NCI-H82 treated with DMSO at 0.1 percent for 48 hours (cell line): Measurements from ENCODE around the gene CCDC60.
"Not testable (repeated sequence)": the region's sequence is repeated elsewhere in the genome, so short reads cannot be mapped to it uniquely, and the experiment has no call there.

Source experiments
- DNase-seq: peaks from one replicate; lab custom pipeline; 2025; ENCODE audit not compliant: unreplicated experiment; lab: John Stamatoyannopoulos, UW

Gene CCDC60

DNA sequence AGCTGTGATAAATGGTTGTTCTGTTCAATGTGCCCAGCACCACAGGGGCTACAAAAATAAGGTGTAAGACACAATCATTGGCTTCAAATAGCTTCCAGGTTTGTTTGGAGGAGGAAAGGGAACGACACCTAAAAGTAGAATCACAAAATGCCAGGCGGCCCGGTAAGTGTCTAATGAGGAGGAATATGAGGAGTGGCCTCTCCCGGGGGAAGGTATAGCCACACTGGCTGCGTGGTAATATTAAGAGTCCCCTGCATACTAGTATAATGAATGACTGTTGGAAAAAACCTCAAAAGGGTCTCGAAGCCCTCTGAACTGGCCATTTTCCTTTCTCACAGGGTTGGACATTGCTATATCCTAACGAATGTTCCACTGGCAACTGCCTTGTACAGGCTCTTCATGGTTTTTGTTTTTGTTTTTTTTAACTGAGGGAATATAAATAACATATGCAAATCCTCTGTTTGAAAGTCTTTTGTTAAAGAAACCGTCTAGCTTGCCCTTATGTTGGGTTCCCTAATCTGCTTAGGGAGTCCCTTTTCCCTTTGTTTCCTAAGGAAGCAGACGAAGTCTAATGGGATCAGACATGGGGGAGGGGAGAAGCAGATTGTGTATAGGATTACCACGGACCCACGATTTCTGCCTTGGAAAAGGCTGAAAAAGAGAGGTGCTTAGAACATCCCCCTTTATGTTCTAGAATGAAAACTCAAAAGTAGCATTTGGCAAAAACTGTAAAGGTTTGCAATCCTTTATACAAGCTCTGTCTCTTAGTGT, 4.2 kb downstream of the CCDC60 start:
- peak; percentile 98 for DNase-seq

DNA sequence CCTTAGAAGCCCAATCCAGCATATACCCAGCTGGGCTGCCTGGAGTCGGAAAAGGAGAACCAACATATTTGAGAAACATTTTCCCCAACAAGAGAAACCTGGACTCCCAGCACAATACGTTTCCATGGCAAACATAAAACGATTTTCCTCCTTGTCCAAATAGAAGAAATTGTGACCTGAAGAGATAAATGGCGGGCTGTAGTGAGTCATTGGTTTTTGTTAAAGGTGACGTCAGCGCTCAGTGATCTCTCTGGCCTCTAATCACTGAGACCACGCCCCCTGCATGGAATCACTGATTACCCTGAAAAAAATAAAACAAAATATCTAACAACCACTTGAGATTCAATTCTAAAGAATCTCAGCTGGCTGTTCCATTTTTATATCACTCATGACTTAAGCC, 6.0 kb downstream of the CCDC60 start:
- DNase-seq, result peak; percentile 42

DNA sequence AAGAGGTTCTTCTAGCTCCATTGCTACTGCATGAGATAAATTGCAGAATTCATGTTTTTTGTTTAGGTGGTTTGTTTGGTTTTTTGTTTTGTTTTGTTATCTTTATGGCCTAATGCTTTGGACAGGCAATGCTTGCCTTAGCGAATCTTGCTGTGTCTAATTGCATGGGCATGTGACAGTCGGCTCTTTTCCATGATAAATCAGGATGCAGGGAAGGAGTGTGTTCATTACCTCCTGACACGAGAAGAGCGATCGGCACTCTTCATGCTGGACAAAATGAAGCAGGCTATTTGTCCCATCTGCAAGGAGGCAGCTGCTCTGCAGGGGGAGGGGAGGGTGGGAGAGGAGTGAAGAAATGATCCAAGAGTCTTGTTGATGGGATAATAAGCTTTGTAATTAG, 6.5 kb downstream of the CCDC60 start:
- DNase-seq, result peak; percentile 17

DNA sequence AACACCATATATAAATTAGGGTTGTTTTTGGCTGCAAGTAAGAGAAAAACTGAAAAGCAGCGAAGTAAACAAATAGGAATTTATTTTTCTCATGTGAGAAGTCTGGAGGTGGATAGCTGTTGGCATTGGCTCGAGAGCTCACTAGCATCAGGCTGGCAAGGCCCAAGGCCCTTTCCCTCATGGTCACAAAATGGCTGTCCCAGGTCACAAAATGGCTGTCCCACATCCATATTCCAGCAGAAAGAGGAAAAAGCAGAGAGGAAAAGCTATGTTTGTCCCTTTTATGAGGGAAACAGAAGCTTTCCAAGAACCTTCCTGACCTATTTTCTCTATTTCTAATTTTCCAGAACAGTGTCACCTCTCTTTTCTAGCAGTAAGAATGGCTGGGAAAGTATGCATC, 7.5 kb downstream of the CCDC60 start:
- DNase-seq, result no peak

DNA sequence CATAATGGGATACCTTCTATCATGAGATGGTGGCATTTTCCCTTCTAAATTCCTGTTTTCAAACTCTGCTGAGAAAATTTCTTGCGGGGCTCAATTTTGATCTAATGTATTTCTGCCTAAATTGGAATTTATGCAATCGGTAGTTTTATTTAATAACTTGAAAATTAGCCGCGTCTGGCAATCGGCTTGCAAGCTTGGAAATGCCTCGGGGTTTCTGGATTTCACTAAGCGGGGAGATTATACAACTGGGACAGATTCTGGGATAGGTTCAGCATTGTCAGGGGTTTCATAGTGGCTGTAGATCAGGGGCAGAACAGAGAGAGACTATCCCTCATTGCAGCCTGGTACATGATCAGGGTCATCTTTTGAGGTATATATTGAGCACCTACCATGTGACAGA, 8.6 kb downstream of the CCDC60 start:
- no peak for DNase-seq

DNA sequence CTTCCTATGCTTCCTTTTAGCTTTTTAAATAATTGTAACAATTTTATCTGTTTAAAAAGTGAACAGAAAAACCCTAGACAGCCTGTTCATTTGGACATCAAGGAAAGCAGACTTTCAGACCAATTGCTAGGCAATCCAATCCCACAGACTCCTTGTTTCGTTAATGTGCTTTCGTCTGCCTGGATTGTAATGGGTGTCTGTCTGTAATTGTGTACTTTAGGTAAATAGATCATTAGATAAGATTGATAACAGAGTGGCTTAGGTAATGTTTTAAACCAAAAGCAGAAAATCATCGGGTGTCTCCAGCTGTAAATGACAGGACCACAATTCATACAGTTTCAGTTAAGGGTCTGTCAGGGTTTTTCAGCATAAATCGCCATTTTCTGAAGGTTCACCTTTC, 19.6 kb downstream of the CCDC60 start:
- DNase-seq, result no peak

DNA sequence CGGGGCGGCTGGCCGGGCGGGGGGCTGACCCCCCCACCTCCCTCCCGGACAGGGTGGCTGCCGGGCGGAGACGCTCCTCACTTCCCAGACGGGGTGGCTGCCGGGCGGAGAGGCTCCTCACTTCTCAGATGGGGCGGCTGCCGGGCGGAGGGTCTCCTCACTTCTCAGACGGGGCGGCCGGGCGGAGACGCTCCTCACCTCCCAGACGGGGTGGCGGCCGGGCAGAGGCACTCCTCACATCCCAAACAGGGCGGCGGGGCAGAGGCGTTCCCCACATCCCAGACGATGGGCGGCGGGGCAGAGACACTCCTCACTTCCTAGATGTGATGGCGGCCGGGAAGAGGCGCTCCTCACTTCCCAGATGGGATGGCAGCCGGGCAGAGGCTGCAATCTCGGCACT, 25.8 kb downstream of the CCDC60 start:
- not testable (repeated sequence) for DNase-seq

DNA sequence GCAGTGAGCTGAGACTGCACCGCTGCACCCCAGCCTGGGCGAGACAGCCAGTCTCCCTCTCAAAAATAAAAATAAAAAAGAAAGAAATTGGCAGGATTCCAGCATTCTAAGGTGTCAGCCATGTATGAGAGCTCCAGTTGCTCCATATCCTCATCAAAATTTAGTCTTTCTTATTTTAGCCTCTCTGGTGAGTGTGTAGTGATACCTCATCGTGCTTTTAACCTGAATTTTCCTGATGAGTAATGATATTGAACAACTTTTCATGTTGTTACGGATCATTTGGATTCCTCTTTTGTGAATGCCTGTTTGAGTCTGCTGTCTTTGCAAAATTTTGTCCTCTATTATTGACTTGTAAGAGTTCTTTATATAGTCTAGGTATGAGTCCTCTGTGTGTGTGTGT, 28.5 kb downstream of the CCDC60 start:
- no peak for DNase-seq

DNA sequence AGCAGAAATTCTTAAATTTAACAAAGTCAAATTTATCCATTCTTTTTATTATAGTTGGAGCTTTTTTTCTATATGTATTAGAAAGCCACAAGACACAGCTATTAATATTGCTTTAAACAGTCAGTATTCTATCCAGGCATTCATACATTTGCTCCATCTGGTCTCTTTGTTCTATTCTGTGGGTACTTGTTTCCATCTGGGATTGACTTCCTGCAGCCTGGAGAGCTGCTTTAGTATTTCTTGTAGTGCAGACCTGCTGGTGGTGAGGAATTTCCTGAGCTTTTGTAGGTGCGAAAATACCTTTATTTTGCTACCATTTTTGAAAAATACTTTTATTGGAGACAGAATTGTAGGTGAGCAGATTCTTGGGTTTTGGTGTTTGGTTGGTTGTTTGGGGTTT, 29.0 kb downstream of the CCDC60 start:
- no peak for DNase-seq

DNA sequence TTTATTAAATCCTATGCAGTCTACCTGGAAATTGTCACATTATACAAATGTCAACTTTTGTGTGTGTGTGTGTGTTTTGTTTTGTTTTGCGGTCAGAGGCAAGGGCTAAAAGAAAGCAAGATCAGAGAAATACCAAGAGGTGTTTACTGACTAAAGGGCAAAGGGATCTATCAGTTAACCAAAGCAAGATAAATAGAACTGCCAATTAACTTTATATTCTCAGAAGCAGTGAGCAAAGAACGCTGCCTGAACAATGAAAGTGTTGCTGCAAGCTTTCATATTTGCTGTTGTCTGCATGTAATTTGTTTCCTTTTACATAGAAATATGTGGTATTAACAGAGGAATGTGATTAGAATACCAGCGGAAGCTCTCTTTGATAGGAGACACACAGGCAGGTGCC, 30.9 kb downstream of the CCDC60 start:
- DNase-seq, result no peak

DNA sequence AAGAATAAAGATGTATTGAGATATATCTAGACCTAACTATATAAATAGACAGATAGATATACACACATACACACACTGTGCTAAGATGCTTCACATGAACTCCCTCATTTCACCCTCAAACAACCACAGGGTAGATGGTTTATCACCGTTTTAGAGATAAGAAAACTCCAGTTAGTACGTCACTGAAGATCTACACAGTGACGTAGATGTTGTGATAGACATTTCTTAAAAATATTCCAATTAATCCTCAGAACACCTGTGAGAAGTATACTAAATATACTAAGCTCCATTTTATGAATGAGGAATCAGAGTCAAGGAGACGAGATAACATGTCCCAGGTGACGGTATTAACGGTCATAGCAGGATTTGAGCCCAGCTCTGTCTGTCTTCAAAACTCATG, 31.5 kb downstream of the CCDC60 start:
- no peak for DNase-seq

DNA sequence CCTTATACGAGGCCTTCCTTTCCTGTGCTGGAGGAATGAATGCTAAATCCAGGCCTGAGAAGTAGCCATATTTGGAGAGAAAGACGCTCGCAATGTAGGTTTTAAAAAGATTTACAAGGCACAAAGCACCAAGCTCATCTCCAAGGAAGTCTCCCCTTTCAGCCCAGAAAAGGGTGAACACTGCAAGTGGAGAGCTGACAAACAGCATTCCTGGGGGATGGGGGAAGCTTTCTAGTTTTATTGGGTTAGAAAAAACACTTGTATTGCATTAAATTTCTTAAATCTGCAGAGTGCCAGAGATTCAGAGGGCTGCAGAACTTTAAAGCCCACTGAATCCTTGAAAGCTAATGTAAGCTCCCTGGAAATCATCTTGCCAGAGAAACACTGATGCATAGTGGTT, 34.6 kb downstream of the CCDC60 start:
- no peak for DNase-seq

DNA sequence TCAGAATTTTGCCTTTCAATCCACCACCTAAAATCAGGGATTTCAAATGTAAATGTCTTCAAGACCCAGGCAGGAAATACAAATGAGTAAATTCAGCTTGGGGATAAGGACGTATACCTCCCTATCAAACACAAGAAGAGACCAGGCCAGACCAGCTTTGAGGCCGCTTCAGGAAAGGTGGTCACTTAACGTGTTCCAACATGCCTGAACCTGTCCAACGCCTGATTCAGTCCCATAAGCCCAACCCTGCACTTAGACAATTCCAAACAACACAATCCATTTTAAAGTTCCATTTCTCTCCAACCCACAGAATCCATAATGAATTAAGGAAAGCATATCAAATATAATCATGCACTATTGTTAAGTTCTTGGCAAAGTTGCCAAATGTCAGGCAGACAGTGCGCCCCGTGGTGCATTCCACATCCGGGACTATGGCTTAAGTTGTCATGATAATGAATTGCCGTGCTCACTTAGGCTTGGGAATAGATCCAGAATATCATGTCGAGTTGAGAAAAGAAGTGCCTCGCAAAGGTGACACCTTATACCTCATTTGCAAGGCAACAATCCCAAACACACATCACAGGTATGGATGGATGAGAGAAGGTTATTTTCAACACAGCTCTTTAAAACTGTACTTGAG, 35.5 kb downstream of the CCDC60 start:
- no peak for DNase-seq

DNA sequence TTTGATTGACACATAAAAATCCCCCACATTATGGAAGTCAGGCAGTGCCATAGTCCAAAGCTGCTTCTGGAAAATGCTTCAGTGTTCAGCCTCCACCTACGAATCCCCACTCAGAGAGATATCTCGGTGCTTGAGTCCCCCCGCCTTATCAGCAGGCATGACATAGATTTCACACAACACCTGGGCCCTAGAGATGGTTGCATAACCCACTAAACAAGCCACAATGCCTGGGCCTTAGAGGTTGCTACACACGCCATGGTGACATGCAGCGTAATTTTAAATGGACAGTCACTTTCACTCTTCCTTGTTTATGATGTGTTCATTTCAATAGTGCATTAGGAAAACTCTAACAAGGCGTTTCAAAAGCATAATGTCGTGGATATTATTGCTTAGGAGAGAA, 38.0 kb downstream of the CCDC60 start:
- no peak for DNase-seq

DNA sequence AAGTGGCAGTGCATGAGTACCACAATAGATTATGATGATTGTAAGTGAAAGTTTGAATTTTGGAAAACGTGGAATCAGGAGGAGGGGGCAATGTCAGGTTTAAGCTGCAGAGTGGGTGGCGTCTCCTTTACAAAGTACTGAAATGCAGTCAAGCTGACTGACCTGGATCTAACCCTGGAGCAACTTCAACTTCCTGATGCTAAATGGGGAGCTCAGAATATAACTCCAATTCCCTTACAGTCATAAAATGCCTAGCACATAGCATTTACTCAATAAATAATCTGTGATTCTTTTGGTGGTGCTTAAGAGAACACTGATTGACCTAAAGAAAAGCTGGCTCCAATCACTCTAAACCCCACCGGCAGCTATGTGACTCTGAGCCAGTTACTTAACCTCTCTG, 38.5 kb downstream of the CCDC60 start:
- no peak for DNase-seq

DNA sequence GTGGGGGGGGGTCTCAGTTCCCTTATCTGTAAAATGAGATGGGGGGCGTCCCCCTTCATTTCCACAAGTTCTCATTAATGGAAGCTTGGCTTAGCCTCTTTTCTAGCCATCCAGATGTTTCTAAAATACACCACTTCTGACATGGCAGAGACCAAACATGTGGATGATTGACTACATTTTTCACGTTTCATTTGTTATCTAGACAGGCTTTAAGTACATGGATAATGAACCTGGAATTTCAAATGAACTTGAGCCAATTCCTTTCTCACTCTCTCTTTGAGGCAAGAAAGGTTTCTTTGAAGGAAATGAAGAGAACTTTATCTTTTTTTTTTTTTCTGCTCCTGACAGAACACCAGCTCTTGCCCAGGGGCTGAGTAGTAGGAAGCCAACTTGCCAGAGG, 39.1 kb downstream of the CCDC60 start:
- no peak for DNase-seq

DNA sequence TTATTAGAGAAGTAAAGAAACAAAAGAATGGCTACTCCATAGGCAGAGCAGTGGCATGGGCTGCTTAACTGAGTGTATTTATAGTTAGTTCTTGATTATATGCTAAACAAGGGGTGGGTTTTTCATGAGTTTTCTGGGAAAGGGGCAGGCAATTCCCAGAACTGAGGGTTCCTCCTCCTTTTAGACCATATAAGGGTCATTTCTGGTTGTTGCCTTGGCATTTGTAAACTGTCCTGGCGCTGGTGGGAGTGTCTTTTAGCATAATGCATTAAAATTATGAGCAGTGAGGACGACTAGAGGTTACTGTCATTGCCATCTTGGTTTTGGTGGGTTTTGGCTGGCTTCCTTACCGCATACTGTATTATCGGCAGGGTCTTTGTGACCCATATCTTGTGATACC, 40.1 kb downstream of the CCDC60 start:
- no peak for DNase-seq

DNA sequence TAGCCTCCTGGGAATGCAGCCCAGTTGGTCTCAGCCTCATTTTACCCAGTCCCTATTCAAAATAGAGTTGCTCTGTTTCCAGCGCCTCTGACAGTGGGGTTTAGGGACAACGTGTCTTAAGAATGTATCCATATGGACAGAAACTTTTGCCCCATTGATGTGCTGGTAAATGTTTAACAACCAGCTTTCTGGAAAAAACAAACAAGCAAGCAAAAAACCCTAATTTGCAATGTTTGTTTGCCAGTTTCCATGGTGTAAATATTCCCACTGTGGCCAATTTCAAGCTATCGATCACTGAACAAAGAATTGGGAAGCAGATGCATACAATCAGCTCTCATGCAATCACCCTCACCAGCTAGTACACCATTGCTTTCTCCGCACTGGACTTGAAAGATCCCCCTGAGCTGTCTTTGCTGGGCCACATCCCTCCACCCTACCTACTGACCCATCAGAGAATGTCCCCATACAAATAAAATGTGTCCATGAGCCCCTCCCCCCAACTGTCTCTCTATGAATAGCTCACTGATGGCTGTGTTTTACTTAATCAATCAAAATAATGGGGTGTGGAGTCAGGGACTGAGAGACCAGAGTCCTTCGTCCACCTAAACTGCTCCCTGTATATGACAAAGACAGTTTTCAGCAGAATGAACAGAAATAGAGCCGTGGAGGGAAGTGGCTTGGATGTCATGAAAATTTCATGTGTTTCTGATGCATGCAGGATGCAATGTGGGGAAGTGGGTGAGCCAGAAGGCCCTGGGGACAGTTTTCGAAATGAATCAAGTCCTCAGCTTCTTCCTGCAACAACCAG, 40.8 kb downstream of the CCDC60 start:
- DNase-seq, result no peak

DNA sequence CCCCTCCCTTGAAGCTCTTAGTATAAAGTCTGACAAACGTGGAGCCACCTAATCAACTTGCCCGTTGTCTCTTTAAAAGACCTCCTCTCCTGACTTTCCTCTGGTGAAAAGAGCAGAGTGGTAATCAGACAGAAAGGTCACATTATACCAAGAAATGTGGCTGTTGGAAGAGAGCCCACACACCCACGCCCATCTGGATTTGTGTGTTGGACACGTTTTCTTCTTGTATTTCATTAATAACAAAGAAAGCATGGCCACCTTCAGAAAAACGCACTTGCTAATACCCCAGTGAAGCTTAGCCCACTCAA, 41.3 kb downstream of the CCDC60 start:
- DNase-seq, result no peak

DNA sequence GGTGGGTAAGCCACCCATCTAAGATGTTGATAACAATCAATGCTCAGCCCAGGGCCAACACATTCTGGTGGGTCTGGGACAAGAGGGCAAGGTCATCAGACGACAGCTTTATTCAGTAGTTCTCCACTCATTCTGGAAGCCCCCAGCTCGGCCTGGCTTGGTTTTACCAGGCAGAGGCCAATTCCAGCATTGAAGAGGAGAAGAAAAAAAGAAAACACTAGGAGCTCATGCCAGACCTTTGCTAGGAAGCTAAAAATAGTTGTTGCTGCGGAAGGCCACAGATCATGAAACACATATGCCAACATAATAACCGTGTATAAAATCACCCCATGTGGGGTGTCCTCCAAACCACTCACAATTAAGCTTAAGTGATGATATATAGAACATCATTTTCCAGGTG, 44.4 kb downstream of the CCDC60 start:
- no peak for DNase-seq

DNA sequence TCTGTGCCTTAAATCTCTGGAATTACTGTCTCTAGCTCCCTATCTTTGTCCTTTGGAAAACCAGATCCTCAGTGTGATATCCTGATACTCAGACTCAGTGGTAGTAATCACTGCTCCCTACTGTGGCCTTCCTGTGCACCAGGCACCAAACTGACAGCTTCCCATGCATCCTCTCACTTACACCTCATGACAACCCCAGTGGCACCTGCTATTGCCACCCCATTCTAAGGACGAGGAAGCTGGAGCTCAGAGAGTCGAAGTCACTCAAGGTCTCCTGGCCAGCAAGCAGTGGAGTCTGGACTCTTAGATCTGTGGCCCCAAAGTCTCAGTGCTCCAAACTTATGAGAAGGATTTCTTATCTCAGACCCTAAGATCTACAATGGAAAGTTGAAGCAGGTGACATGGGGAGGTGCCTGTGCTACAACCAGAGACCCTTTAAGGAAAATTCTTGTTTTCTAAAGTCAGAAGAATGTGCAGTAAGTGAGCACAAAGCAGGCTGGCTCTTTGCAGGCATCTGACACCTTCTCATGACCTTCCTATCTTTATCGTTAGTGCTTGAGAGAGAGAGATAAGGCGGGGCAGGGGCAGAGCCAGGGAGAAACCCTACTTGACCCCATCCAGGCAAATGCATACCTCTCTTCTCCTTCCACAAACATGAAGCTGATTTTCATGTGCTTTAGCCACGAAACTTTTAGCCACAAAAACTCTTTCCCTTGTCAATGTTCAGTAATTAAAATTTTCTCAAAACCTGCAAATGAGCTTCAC, 47.1 kb downstream of the CCDC60 start:
- no peak for DNase-seq

DNA sequence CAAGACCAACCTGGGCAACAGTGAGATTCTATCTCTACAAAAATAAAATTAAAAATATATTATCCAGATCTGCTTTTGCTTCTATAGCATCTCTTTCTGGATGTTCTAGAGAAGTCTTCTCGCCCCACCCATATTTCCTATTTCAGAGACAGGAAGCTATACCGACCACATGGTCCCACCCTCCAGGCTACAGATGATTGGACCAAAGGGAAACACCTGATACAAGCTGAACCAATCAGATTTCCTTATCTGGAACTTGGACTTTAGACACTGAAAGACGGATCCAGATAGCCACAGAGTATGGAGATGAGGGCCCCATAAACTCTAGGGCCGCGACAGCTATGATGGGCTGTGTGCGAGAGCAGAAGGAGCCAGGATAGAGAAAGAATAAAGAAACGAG, 48.7 kb downstream of the CCDC60 start:
- no peak for DNase-seq
